Panc1 (cell line): ENCODE measurements around the gene RXFP4.

Source experiments
- SIN3A ChIP-seq: IDR thresholded peaks from 2 replicates; pipeline ENCODE4 v1.6.1; 2012; ENCODE audit warnings: low read depth, mild to moderate bottlenecking, low read length, moderate library complexity, borderline replicate concordance; ENCODE audit not compliant: insufficient read depth
- TF ChIP-seq, protein P1 (sequence below): fragments of 450-650 bp; IDR thresholded peaks from 2 replicates; pipeline ENCODE4 v1.5.1; 2017; ENCODE audit warnings: mild to moderate bottlenecking
- TF ChIP-seq, protein P2 (sequence below), 2 experiments: IDR thresholded peaks; 2 replicates each; pipeline ENCODE4 v1.6.1; 2011 to 2012; ENCODE audit warnings: low read depth in 2 of 2, control low read depth in 1 of 2, low read length in 1 of 2, mild to moderate bottlenecking in 1 of 2, moderate library complexity in 1 of 2; ENCODE audit not compliant: insufficient read depth in 1 of 2

DNA sequence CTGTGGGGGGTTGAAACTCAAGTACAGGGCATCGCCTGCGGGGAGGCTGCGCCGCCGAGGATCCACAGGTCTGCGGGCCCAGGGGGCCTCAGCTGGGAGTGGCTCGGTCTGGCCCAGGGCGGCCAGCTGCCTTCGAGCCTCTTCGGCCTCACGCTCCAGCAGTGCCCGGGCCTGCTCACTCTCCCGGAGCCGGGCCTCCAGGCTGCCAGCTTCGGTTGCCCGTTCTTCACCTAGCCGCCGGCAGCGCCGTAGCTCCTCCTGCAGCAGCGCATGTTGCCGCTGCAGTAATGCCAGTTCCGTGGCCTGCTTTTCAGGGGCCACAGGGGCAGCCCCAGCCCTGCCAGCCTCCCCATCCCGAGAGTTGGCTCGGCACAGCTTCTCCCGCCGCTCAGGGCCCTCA, 9.4 kb downstream of the RXFP4 start:
- TF ChIP-seq, protein P1, sequence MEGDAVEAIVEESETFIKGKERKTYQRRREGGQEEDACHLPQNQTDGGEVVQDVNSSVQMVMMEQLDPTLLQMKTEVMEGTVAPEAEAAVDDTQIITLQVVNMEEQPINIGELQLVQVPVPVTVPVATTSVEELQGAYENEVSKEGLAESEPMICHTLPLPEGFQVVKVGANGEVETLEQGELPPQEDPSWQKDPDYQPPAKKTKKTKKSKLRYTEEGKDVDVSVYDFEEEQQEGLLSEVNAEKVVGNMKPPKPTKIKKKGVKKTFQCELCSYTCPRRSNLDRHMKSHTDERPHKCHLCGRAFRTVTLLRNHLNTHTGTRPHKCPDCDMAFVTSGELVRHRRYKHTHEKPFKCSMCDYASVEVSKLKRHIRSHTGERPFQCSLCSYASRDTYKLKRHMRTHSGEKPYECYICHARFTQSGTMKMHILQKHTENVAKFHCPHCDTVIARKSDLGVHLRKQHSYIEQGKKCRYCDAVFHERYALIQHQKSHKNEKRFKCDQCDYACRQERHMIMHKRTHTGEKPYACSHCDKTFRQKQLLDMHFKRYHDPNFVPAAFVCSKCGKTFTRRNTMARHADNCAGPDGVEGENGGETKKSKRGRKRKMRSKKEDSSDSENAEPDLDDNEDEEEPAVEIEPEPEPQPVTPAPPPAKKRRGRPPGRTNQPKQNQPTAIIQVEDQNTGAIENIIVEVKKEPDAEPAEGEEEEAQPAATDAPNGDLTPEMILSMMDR = no peak
- no peak for TF ChIP-seq SIN3A
- TF ChIP-seq, protein P2, sequence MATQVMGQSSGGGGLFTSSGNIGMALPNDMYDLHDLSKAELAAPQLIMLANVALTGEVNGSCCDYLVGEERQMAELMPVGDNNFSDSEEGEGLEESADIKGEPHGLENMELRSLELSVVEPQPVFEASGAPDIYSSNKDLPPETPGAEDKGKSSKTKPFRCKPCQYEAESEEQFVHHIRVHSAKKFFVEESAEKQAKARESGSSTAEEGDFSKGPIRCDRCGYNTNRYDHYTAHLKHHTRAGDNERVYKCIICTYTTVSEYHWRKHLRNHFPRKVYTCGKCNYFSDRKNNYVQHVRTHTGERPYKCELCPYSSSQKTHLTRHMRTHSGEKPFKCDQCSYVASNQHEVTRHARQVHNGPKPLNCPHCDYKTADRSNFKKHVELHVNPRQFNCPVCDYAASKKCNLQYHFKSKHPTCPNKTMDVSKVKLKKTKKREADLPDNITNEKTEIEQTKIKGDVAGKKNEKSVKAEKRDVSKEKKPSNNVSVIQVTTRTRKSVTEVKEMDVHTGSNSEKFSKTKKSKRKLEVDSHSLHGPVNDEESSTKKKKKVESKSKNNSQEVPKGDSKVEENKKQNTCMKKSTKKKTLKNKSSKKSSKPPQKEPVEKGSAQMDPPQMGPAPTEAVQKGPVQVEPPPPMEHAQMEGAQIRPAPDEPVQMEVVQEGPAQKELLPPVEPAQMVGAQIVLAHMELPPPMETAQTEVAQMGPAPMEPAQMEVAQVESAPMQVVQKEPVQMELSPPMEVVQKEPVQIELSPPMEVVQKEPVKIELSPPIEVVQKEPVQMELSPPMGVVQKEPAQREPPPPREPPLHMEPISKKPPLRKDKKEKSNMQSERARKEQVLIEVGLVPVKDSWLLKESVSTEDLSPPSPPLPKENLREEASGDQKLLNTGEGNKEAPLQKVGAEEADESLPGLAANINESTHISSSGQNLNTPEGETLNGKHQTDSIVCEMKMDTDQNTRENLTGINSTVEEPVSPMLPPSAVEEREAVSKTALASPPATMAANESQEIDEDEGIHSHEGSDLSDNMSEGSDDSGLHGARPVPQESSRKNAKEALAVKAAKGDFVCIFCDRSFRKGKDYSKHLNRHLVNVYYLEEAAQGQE (IDR thresholded peaks at IDR 0.05; ENCODE audit: insufficient read depth in 1 of 2, low read depth in 2 of 2, low read length in 1 of 2) = no peak
